GM18867 (cell line): ENCODE data around the gene NFIB.

Source experiments
- ATAC-seq: cut with Tn5 transposase; IDR thresholded peaks from one replicate; pipeline ENCODE4 v1.9.1; 2021; ENCODE audit warnings: mild to moderate bottlenecking, moderate library complexity; ENCODE audit not compliant: unreplicated experiment

NFIB gene

DNA sequence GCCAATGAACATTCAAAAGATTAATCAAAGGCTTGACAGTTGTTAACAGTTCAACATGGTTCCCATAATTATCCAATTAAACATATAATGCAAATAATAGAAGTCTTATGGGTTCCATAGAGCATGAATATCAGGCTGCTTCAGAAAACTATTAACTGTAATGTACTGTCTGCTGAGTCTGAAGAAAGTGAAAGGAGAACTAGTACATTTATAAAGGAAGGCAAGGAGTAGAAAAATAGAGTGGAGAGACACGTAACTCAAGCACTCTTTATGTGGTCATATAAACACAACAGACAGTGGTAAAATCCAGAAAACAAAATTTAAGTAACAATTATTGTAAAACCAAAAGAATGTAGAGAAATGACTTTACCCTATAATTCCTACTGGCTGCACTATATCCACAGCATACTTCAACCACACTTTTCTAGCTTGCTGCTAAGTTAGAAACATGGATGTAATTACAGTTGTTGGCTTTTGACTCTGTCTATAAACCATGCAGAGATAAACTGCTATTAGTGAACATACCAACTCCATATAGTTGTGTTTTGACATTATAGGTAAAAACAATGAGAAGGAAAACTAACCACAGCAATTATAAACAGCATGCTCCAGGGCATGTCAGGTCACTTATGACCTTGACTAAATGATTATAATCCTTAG, 32.7 kb downstream of the NFIB start:
- no peak for ATAC-seq

DNA sequence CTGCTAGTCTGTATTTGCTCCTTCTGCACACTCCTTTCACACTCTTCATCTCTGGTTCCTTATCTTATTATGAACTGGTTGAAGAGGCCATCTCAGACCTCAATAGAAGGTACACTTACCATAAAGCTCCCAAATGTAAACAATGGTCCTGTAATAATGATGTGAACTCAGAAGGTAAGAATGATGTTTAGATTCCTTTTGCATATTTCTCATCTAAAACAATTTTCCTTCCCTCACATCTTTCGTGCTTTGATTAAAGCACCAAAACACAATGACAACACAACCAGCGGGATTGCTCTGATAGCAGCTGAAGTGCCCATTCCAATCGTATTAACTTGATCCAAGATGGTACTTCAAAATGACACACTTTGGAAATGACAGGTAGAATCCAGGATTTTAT, 34.3 kb downstream of the NFIB start:
- no peak for ATAC-seq

DNA sequence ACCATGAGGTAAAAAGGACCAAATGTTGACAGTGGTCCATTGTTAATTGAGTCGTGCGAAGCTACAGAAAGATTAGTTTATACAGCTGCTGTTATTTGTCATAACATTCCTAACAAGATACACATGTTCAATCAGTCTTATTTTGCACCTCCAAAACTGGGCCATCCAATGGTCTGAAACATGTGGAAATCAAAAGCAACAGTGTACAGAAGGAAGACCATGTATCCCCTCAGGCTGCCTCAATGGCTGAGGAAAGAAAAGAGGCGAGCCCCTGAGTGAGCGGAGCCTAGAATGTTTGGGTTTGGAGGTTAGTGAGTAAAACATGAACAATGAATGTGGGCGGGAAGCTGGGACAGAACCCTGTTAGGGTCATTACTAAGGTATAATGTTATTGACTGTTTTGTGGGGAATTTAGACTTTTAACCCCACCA, 35.6 kb downstream of the NFIB start:
- no peak for ATAC-seq

DNA sequence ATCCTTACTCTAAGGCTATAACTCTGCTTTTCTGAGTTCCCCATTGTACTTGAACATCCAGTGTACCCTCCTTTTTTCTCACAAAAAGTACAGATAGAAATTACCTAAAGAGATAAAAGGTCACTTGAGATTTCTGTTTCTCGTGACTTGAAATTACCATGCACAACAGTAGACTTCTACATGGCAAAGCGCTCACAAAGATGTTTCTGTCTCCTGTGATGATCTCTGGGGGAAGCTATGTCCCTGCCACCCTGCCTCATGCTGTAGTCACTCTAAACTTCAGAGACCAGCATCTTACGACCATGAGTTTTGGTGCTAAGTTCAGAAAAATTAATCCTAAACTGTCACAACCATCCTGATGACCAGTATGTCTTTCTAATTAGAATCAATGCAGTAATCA, 36.2 kb downstream of the NFIB start:
- no peak for ATAC-seq

DNA sequence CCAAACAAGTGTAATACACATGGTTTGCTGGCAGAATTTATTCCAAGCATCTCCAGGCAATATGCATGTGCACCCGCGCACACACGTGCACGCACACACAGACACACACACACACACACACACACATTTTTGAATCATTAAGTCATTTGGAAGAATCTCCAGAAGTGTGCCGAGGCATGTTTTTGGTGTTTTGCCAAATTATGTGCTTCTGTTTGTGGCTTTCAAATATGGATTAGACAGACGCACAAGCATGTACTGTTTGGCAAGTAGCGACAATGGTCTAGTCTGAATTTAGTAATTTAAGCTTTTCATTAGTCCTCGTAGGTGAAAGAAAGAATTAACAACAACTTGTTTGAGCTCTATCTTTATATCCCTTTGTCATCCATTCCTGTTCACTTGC, 36.7 kb downstream of the NFIB start:
- no peak for ATAC-seq

DNA sequence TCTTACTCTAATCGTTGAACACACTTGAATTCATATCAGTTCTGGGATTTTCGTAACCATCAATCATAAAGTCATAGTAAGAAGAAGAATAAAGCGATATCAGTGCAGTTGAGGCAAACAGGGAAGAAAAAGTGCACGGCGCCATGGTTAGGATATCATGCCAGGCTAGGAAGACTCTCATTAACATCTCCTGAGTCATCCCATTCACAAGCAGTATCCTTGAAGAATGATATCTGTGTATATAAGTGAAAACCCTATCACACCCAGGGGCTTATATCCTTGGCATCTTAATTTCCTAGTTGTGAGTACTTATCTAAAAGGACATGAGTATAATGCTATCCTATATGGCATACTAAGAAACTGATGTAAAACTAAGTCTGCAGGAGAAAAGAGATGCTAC, 38.6 kb downstream of the NFIB start:
- ATAC-seq: no peak

DNA sequence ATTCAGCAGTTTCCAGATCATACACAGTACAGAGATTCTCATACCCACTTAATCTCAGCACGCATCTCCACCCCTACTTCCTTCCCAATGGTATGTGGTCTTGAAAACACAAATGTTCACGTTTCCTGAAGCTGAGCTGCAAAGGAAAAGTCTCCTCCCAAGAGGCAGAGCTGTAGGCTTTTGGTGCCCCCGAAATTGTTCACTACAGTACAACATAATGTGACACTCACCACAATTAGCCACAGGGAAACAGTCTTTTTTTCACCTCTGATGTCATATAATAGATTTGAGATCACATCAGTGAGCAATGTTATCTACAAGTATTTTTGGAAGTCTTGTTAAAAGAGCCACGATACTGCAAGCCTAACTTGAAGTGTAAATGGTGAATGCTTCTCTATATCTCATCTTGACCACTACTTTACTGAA, 40.2 kb downstream of the NFIB start:
- ATAC-seq: no peak

DNA sequence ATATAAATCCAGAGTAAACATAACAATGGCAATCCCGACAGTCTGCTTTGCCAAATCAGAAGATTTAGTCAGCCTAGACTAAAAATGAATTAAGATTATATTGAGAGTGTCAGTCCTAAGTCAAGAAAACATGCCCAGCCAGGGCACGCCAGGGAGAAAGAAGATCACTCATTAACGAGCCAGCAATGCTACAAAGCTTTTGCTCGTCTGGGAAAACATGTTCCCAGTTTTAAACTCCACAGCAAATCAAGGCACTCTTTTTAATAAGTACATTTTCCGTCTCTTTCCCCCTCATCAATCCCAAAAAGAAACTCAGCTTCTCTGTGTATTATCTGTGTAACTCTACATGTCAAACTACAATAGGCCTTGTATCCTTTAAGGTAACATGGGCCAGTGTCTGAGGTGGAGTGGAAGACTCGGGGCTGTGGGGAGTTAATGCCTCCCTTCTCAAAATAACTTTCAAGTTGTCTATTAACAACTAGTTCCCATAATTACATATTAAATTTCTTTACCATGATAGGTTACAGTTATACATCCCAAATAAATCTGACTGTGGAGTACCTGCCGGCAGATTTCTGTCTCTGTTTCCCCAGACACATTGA, 40.9 kb downstream of the NFIB start:
- ATAC-seq: no peak

DNA sequence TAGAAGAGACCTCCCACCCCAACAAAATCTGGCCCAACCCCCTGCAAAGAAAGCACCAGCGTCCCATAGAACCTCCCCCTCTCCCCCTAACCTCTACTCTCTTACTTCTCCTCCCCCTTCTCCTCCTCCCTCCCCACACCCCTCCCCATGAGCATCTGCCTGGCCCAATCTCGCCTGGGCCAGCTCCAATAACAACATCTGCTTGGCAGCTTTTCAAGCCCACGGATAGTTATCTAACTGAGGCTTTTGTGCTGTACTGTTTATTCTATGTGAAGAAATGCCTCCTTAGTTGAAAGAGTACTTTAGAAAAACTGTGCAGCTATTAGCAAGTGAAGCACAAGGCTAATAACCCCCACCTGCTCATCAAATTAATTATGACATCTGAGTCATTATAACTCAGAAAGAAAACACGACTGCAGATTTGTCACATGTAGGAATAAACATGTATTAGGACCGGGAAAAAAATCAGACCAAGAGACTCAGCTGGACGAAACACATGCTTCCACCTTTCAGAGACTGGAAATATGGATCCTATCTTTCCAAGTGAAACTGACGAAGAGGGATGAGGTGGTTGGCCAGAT, 42.8 kb downstream of the NFIB start:
- no peak for ATAC-seq

DNA sequence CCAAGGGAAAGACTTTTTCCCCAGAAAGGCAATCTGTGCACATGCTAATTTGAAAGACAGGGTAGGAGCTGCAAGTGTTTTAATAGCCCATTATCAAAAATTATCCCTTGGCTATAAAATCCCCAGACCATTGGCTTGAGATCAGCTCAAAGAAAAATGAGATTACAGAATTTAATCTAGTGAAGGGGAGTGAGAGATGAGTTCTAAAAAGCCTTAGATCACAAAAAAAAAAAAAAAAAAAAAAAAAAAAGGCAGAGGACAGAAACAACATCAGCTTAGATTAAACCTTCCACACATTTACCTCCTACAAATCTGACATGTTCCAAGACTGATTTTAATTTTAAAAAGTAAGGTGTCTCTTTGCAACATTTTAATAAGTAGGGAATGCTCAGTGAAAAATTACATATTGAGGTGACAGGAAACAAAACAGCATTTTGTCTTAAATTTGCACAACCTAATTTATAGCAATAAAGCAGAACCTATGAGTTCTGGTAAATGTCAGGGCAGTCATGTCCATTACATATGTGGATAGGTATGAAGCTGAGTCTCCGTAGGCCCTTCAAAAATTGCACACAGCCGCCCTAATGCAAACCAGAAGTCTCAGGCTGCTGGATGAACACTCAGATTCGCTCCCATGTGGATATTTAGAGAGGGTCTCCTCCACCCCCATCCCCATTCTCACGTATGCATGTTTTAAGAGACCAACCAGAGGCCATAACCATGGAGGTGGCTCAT, 43.4 kb downstream of the NFIB start:
- no peak for ATAC-seq

DNA sequence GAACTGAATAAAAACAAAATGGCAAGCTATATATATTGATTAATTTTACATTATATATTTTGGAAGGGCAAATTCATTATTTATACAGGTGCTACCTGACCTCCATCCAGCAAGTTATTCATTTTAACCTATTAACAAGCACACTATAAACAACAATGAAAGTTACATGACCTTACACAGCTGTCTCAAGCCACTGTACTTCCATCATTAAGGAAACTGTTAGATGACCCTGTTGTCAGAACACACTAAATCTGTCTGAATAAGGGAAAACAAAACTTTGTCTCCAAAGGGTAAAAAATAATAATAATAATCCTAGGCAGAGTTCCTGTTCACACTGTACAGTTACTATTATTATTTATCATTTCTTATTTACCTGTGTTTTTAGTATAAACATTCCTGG, 44.0 kb downstream of the NFIB start:
- ATAC-seq: no peak

DNA sequence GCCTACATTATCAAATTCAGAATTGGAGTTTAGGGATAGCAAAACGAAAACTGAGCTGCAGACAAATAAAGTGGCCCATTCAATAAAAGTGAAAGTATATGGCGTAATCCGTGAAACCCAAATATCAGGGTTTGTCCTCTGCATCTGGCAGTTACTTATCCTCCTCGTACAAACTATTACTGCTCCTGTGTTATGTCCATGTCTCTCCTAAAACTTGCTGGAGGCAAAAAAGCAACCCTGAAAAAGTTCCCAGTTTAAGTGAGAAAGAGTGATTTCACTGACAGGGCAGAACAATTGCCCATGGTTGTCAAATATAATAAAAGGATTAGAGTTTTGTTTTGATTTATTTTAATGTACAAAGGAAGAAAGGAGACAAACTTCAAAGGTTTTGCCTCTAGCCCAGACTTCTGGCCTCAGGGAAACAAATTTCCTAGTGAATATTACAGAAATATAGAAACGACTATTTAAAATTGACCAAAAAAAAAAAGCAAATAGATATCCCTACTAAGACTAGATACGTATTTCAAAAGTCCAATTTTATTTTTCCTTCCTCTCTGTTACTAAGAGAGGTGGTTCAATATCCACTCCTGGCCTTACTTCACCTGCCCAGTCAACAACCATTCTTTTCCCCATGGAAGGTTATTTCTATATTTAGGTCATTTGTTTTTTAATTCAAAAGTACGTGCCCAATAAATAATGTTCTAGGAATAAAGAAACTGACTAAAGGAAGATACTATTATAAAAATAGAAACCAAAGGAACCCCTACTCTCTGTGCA, 50.0 kb downstream of the NFIB start:
- no peak for ATAC-seq

DNA sequence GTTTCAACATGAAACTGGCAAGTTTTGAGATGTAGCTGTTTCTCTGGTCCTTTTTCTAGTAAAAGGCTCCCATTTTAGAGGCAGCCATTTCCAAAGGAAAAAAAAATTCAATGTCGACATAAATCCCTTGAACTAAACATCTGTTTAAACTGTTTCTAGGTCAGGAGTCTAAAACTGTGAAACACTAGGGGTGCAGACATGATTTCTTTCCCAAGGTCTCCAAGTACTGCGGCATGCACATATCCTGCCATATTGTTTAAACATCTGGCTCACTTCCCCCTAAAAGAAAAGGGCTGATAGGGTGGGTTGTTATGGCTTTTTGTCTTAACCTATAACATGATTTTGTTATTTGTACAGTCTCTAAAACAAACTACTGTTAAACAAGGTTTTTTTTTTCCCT, 51.1 kb downstream of the NFIB start:
- ATAC-seq: no peak

DNA sequence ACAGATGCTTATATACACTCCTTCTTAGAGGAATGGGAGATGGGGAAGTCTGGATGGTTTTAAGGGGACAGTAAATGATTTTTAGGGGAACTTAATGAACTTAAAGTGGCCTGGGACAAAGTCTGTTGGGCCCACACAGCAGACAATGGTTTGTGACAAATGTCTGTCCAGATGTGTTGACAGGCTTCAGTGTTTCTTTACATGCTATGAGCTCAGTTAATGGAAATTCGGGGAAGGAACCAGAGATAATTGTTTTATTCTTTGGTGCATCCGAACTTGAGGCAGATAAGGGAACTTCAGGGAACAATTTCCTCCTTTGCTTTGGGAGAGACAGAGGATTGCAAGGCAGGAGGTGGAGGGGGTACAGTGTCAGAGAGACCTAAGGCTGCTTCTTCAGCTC, 52.3 kb downstream of the NFIB start:
- no peak for ATAC-seq

DNA sequence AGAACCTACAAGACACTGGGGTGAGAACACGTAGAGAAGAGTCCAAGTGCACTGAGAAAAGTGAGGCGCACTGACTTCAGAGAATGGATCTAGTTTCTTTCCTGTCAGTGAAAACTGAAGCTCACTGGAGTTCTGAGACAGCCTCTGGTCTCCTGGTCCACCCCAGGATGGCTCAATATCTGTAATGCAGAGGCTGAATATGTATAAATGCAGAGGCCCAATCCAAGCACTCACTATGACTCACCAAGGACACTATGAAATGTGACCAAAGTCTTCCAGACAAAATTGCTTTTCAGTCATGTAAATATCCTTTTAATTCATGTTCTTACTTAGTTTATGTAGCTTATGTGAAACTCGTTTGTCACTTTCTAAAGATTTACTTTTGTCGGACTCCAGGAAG, 53.8 kb downstream of the NFIB start:
- no peak for ATAC-seq

DNA sequence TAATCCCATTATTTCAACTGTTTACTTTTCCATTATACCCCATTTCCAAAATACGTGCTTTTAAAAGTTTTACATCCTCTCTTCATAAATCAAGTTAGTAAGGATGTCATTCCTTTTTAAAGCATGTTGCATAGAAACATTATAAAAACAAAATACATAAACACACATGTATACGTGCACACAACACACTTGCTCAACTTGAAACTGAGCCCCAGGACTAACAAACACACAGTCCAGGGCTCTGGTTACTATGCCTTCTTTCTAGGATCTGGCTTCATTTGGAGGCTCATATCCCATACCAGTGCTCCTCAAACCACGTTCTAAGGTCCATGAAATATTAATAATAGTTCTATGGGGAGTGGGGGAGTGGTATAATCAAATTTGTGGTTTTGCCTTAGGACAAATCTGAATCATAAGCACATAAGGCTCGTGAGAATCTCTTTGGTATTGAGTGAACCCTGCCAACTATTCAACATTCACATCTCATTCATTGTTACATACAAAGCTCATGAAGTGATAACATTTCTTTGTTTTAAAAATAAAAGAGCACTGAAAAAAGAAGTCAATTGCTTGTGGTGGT, 55.2 kb downstream of the NFIB start:
- ATAC-seq: no peak

DNA sequence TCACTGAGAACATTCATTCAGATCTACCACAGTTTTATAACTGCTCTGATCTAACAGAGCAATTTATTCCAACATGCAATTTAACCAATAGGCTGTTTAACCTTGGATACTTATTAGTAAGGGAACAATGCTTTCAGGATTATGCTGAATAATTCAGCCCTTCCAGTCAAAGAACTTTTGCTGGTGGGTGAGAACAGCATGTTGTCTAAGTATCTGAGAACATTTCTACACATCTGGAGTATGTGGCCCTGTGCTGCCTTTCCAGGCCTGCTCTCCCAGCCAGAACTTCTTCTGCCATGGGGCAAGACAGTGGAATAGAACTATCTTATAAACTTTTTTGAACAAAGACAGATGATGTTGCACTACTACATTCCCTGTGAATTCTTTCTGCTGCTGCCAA, 55.8 kb downstream of the NFIB start:
- no peak for ATAC-seq

DNA sequence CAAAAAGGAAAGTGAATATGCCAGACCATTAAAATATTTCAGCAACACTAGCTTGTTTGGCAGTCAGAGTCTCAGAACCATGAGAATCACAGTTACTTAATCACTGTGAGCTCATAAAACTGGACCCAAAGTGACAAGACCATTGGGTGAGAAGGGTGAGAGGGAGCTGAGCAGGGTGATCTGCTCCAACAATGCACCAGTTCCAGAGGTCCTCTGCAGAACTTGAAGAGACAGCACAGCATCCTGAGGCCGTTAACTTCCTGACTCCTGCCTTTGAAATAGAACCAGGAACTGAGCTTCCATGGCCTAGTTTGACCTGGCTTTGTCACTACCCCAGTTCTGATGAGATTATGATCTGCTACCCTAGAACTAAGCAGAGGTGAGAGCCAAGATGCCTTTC, 57.4 kb downstream of the NFIB start:
- ATAC-seq: no peak

DNA sequence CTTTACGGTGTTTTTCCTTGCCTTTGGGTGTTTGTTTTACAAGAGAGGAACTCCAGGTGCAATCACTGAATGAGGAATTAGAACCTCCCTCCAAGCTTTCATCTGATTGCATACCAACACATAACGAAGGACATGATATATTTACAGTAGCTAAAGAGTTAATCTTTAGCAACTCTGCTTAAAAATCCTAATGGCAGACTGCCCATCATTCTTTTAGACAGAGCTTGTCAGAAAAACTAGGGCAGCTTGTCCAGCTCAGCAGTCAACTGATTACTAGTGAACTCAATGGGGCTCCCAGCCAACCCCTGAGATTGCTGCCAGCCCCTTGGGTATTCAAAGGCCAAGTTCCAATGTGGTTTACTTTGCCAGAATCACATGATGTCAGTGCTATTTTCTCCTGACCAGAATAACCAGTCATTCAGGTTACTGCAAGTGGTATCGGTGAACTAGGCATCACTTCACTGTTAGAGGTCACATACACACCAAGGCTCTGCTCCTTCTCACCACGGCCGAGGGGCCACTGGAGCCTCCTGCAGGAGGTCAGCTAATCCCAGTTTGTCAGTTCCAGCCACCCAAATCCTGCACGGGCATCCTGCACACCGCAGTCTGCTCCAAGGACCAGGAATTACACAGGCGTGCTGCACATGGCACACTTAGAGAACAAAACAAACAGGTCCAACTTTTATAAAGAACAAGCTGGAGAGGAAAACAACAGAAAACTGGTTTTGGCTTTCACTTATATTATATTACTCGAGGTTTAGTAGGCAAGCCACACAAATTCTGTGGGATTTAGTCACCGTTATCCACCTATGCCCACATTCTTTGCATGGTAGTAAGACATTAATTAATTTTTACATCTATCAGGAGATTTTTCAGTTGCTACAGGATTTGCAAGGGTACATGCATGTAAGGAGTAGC, 62.5 kb downstream of the NFIB start:
- no peak for ATAC-seq

DNA sequence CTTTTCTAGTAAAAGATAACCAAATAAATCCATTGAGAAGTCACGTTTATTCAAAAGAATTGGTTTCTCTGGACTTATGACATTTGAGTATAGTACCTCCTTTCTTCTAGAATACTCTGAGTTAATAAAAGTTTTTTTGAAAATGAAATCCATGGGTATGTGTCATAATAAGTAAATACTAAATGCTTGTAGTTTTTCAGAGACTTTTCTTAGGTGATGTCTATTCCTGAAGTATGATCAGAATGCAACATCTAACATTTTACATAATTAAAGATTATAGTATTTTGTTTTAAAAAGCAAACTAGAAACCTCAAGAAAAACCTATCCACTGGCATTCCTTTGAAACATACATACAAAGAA, 63.2 kb downstream of the NFIB start:
- ATAC-seq: no peak
